Activated naive CD4-positive, alpha-beta T cell treated with anti-CD3 and anti-CD28 coated beads, Interleukin-2, amount 10 ng/mL, durations not matched to agents 5 hours and 36 hours (primary cell): ENCODE results near the gene KRT24. TPM values are rescaled to one million over a fixed set of nuclear protein-coding genes. Genes with fewer than 3 reads are reported as not detected.

ENCODE experiments used
- total RNA-seq, 2 experiments: library from RNA; stranded (reverse); gene quantifications; one replicate each; pipeline ENCODE4 v1.2.3, GENCODE V29; 2021

The KRT24 gene
- not detected for total RNA-seq

GRCh38 chr17:40703652-40704051 is at the start of gene KRT24:
Gene KRT24 (minus strand): TSS chr17:40703752. CDS start chr17:40703693, 59 bp downstream.

GRCh38 chr17:40664582-40665333 is 38.8 kb downstream of the KRT24 start, which contains the start of gene KRT222:
Gene KRT222 (minus strand): TSS chr17:40665177. CDS start chr17:40665099, 78 bp downstream.

Other genes with a start within 250 kb of the KRT24 start
- gene TNS4, start 202.1 kb downstream of the KRT24 start, total RNA-seq, result 1 to 10 TPM; 5.7 to 6.3 TPM
- 100 to 1,000 TPM; 225 to 233 TPM for gene CCR7, start 138.3 kb downstream of the KRT24 start, total RNA-seq
- gene SMARCE1, start 55.9 kb downstream of the KRT24 start, total RNA-seq, result 100 to 1,000 TPM; 110 to 113 TPM
- gene KRT222, start 38.6 kb downstream of the KRT24 start, total RNA-seq, result not detected
- gene KRT25, start 51.6 kb upstream of the KRT24 start, total RNA-seq, result not detected
- gene KRT26, start 68.4 kb upstream of the KRT24 start, total RNA-seq, result not detected
- not detected for gene KRT27, start 78.8 kb upstream of the KRT24 start, total RNA-seq
- gene KRT28, start 96.2 kb upstream of the KRT24 start, total RNA-seq, result not detected
- 10 to 100 TPM; 23.9 to 29.7 TPM for gene KRT10, start 118.9 kb upstream of the KRT24 start, total RNA-seq
- not detected for gene KRT12, start 163.5 kb upstream of the KRT24 start, total RNA-seq
- not detected for gene KRT20, start 181.5 kb upstream of the KRT24 start, total RNA-seq
- gene KRT23, start 233.9 kb upstream of the KRT24 start, total RNA-seq, result not detected